ENCODE data around the gene PTCD1.
"Not testable (repeated sequence)": the region's sequence is repeated elsewhere in the genome, so short reads cannot be mapped to it uniquely, and the experiment has no call there.

PTCD1 gene

DNA sequence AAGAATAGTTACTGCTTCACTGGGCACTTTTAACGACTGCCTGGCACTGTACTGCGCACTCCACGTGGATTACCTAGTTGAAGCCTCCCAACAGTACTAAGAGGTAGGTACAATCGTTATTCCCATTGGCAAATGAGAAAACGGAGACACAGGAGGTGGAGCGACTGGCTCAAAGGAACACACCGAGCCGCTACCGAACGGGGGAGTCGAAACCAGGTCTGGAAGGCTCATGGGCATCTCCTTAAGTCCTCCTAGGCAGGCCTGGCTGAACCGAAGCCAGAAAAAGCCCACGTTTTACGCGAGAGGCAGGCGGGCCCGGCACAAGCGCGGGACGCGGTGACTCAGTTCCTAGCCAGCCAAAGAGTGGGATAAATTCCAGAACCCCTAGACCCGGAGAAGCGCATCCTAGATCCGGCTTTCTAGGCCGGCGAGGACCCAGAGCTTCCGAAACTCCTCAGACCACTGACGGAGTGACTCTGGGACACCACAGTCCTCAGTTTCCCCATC is 30.7 kb downstream of the PTCD1 start:
- DNase-seq (ENCODE audit: low spot score), result peak; percentile 89

- no peak for DNase-seq (ENCODE audit: low spot score)
Observed at GRCh38 chr7:99406557-99406956, 32.0 kb downstream of the PTCD1 start.

DNA sequence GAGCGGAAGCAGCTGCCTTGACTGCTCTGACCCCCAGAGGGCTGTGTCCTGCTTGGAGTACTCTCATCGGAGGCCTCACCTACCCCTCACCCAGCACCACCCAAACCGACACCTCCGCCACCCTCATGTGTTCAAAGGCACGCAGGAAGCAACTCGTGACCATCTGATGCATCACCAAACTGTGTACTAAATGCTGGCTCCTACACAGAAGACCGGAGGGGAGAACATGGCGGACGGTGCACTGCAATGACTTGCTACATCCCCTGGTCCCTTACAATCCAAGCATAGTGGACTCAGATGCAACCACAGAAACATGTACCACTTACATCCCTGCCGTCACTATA is 33.6 kb downstream of the PTCD1 start:
- no peak for DNase-seq (ENCODE audit: low spot score)

- peak; percentile 43 for DNase-seq (ENCODE audit: low spot score)
Observed at GRCh38 chr7:99404235-99404976, 34.2 kb downstream of the PTCD1 start.

- no peak for DNase-seq (ENCODE audit: low spot score)
Observed at GRCh38 chr7:99403764-99404163, 34.8 kb downstream of the PTCD1 start.

- no peak for DNase-seq (ENCODE audit: low spot score)
Observed at GRCh38 chr7:99402854-99403253, 35.7 kb downstream of the PTCD1 start.

DNA sequence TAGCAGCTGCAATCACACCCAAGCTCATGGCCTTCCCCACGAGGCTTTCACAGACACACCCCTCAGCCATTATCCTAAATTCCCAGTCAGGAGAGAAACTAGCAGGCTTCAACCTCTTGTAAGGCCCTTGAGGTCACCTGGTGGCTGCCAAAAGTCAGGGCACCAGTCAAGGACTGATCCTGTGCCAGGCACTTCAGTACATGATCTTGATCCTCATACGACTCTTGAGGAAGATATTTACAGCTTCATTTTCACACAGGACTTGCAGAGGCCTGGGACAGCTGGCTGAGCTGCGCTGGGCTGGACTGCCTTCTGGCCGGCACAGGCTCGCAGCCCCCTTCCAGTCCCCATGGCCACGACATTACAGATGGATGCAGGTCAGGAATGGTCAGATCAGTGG is 39.0 kb downstream of the PTCD1 start:
- DNase-seq (ENCODE audit: low spot score), result no peak

GRCh38 chr7:99398891-99399445 is 39.6 kb downstream of the PTCD1 start:
- no peak for DNase-seq (ENCODE audit: low spot score)

DNA sequence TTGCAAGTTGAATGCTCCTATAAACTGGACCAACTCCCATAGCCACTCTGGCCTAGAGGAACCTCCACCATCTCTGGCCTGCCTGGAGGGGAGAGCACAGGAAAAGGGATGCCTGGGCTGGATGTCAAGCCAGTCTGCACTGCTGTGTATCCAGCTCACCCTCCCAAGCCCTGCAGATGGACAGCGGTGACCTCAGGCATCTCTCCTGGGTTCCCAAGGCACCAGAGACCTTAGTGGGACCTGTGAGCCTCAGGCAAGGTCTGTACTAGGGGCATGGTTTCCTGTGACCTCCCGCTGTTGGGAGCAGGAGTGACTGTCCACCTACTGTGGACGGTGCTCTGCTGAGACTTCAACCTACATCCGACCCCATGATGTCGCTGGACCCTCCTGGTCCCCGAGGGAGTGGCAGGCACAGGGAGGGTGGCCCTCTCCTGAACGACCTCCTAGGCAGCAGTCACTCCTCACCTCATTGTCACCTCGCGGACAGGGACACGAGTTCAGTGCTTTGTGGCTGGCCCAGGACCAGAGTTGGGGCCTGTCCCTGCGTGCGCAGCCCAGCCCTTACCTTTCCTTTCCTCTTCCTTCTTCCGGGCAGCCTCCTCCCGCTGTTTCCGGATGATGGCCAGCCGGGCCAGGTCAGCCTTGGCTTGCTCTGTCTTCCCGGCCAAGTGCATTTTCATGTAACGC is 41.2 kb downstream of the PTCD1 start:
- no peak for DNase-seq (ENCODE audit: low spot score)

DNA sequence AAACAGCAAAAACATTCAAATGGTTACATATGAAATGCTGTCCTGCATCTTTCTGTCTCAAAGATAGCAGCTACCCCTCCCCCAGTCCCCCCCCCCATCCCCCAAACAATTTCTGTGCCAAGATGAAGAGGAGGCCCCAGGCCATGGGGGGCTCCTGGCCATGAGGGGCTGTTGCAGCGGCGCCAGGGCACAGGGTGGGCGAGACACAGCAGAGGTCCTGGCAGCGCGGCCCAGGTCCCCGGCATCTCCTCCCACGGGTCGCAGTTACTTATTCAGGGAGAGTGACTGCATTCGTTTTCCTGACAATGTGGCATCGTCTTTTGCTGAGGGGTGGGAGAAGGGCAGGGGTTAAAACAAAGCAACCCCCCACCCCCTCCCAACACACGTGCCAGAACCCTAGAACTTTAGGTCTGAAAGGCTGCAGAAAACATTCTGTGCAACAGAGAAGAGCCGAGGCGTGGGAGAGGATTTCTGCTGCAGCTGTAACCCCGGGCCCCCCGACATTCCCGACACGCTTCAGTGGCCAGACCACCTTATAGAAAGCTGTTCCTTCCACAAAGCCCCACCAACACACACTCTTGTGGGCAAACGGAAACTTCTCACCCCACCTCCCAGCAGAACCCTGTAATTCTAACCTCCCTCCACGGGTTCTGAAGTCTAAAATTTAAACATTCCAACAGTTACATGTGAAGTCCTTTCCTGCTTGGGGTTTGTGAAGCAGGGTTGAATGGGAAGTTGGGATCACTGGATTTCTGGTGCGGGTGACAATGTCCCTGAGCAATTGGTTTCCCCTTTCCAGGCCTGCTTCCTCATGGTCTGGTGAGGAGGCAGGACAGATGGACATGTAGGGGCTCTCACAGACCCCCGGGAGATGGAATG is 41.9 kb downstream of the PTCD1 start:
- no peak for DNase-seq (ENCODE audit: low spot score)

- no peak for DNase-seq (ENCODE audit: low spot score)
Observed at GRCh38 chr7:99395616-99396327, 42.8 kb downstream of the PTCD1 start.

DNA sequence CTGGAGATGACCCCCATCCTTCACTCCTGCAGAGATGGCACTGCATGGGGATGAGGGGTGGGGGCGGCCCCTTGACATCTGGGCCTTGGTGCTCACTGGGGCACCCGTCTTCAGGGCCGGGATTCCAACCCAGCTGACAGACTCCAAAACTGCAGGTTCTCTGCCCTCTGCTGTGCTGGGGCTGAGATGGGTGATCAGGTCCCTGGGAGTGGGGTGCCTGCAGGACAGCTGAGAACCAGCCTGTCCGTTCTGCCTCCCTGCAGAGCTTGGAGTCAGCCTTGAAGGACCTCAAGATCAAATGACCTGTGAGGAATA is 44.5 kb downstream of the PTCD1 start:
- DNase-seq (ENCODE audit: low spot score), result no peak

DNA sequence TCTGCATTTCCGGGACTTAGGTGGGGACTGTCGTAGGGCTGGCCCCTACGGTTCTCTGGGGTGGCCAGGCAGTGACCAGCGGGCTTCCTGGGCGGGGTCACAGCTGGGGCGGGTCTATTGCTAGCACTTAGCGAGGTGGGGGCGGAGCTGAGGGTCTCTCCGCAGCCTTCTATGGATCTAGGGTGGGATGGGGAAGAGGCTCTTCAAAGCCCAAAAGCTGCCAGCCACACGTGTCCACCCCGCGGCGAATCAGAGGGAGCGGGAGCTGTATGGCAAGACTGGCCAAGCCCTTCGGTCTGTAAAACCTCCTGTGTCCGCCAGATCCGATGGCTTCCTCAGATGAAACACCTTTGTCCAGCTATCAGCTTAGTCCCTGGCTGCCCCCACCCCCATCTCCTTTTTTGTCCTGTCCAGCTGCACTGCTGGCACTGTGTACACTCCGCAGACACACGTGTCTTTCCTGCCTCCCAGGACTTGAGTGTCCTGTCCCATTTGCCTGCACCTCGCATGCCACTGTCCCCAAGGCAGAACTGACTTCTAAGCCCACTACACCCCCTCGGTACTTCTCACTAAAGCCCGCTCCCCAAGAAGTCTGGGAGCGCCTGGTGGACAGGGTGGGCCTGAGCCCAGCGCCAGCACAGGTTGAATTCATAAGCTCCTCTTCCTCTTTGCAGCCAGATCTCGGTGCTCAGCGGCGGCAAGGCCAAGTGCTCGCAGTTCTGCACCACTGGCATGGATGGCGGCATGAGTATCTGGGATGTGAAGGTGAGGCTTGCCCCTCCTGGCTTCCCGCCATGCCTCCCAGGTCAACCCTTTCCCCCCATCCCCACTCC is 45.0 kb downstream of the PTCD1 start:
- DNase-seq (ENCODE audit: low spot score), result no peak

GRCh38 chr7:99392659-99393354 is 45.8 kb downstream of the PTCD1 start:
- DNase-seq (ENCODE audit: low spot score), result peak; percentile 60

DNA sequence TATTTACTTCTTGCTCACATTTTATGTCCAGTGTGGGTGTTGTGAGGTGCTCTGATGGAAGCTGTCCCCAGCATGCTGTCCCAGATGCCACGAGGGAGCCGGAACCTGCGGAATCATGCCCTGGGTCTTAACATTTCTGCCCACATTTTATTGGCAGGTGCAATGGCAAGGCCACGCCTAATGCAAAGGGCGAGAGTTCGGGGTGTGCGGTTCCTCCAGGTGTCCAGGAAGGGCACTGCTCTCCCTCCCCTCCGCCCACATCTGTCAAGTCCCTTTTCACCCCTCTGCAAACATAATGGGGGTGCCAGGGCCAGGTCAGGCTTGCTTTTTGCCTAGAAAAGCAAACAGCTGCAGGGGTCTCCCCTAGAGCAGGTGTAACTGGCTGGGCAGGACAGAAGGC is 46.6 kb downstream of the PTCD1 start:
- DNase-seq (ENCODE audit: low spot score), result no peak

GRCh38 chr7:99390941-99391602 is 47.5 kb downstream of the PTCD1 start:
- DNase-seq (ENCODE audit: low spot score), result no peak

DNA sequence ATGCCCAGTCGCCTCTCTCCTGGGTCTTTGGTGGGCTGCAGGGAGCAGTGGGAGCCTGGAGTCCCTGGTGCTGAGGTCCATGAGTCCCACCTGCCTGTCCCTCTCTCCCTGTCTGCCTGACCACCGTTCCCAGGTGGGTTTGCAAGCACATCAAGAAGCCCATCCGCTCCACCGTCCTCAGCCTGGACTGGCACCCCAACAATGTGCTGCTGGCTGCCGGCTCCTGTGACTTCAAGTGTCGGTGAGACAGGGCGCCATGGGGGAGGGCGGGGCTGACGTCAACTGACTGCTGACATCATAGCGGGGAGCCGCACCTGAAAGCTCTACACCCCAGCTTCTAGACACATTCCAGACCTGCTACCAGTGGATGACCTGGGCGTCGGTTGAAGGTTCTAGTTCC is 48.8 kb downstream of the PTCD1 start:
- DNase-seq (ENCODE audit: low spot score), result no peak

GRCh38 chr7:99387912-99388311 is 50.7 kb downstream of the PTCD1 start:
- DNase-seq (ENCODE audit: low spot score), result no peak

DNA sequence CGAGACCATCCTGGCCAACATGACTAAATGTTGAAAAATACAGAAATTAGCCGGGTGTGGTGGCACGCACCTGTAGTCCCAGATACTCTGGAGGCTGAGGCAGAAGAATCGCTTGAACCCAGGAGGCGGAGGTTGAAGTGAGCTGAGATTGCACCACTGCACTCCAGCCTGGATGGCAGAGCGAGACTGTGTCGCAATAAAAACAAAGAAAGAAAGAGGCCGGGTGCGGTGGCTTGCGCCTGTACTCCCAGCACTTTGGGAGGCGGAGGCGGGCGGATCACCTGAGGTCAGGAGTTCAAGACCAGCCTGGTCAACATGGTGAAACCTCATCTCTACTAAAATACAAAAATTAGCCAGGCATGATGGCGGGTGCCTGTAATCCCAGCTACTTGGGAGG is 51.4 kb downstream of the PTCD1 start:
- DNase-seq (ENCODE audit: low spot score), result not testable (repeated sequence)

Data from AG08395 (cell line).